ENCODE measurements around the gene GNAI2. TPM values are rescaled to one million over a fixed set of nuclear protein-coding genes. Genes with fewer than 3 reads are reported as not detected.

Gene GNAI2
- total RNA-seq, 4 donors from 2014 or later: 157 to 305 (median 241) TPM

DNA sequence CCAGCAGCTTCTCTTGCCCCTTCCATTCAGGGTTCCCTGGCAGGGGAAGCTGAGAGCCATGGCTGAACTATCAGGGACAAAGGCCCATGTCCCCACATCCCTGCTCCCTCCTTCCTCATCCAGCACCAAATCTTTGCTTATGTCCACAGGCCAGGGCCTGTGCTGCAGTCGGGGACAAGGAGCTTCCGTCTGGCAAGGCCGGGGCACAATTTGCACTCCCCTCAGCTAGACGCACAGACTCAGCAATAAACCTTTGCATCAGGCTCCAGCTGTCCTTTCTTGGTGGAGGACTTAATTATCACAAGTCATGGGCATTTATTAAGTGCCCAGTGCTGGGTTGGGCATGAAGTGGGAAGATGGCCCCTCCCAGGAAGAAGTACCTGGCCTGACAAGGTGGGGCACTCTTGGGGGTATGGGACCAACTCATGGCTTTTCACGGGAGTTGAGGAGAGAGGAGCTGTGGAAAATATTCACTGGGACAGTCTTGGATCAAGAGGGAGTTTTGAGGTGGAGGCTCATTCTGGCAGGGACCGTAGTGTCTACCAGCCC is 39.7 kb upstream of the GNAI2 start:
- DNase-seq (ENCODE audit: low spot score) (no peak), ATAC-seq (ENCODE audit: low FRiP score) (no peak)
- TF ChIP-seq, protein P1, sequence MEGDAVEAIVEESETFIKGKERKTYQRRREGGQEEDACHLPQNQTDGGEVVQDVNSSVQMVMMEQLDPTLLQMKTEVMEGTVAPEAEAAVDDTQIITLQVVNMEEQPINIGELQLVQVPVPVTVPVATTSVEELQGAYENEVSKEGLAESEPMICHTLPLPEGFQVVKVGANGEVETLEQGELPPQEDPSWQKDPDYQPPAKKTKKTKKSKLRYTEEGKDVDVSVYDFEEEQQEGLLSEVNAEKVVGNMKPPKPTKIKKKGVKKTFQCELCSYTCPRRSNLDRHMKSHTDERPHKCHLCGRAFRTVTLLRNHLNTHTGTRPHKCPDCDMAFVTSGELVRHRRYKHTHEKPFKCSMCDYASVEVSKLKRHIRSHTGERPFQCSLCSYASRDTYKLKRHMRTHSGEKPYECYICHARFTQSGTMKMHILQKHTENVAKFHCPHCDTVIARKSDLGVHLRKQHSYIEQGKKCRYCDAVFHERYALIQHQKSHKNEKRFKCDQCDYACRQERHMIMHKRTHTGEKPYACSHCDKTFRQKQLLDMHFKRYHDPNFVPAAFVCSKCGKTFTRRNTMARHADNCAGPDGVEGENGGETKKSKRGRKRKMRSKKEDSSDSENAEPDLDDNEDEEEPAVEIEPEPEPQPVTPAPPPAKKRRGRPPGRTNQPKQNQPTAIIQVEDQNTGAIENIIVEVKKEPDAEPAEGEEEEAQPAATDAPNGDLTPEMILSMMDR (IDR thresholded peaks at IDR 0.05): no peak

DNA sequence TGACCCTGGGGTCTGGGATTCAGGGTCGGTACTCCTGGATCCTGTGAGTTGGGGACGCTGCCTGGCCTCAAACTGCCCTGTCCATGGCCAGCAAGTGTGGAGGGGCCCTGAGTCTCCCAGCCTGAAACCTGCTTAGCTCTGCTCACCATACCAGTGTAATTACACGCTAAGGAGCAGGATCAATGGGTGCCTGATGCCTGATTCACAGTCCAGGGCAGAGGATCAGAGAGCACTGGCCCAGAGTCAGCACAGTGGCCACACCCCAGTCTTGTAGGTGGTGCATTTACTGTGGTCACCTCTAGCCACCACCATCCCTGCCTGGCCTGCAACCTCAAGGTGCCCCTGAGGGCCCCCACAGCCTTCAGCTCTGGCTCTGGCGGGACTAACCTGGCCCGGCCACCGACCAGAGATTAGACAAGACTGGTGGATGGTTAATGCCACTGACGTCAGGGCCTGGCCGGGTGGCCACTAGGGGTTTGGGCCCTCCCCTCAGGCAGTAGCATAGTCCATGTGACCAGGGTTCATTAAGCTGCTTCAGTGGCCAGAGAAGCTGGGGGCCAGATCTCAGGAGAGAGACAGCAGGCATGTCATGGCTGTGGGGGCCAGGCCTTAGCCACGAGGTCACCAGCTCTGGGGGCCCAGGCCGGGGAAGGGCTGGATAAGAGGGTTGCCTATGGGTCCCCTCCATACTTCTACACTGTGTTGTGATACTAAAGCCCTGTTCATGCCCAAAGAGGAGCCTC is 34.3 kb upstream of the GNAI2 start:
- no peak for DNase-seq (ENCODE audit: low spot score)
- ATAC-seq (ENCODE audit: low FRiP score): no peak
- TF ChIP-seq, protein P1 (IDR thresholded peaks at IDR 0.05): no peak

DNA sequence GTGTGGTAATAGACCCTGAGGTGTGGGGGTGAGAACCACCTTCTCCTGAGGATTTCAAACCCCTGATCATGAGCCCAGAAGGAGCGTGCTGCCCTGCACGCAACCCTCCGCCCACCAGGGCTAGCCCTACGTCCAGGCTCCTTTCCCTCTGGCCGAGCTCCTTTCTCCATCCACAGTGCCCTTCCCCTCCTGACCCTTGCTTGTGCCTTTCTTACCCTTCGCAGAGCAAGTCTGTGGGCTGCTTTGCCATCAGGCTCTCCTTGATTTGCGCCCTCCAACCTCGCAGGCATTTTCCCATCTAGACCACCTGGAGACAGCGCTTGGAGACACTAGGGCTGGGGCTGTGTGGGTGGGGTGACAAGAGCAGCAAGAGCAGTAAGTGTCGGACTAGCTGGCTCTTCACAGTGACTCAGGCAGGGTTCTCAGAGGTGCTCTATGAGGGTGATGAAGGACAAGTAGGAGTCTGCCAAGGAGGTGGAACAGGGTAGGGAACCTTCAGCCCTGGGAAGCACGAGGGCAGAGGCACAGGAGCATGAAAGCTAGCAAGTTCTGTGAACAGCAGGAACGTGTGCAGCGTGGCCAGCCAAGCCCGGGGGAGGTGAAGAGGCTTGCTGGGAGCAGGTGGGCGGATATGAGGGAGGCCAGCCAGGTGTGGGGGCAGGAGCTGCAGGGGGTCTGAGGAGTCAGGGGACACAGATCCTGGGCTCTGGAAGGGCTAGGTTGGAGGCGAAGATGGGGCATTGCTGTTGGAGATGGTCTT is 33.5 kb upstream of the GNAI2 start:
- TF ChIP-seq, protein P1 (IDR thresholded peaks at IDR 0.05): no peak
- ATAC-seq (ENCODE audit: low FRiP score): no peak
- no peak for DNase-seq (ENCODE audit: low spot score)

DNA sequence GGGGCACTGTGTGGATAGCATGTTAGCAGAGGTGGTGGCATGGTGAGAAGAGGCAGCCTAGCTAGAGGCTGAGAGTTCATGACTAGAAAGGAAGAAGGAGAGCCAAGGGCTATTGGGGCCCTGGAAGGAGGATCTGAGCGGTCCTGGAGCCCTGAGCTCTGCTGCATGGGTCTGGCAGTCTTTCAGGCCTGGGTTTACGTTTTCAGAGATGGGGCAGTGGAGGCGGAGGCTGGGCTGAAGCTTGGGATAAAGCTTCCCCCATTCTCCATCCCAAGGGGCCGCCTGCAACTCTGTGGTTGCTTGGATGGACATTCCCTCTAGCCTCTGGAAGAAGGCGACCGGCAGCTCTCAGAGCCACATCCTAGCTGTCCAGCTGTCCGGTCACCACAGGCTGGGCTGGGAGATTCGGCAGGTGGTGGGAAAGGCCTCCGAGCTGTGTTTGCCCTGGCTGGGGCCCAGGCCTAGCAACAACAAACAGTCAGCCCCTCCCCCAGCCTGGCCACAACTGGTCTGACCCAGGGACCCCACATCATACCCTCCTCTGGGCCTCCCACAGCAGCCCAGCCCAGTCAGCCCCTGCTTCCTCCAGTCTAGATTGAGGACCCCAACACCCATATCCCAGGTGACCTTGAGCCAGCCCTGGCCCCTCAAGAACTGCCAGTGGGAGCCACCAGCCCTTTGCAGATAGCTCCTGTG is 32.7 kb upstream of the GNAI2 start:
- TF ChIP-seq, protein P1 (IDR thresholded peaks at IDR 0.05): no peak
- ATAC-seq (ENCODE audit: low FRiP score) (no peak), DNase-seq (ENCODE audit: low spot score) (no peak)

DNA sequence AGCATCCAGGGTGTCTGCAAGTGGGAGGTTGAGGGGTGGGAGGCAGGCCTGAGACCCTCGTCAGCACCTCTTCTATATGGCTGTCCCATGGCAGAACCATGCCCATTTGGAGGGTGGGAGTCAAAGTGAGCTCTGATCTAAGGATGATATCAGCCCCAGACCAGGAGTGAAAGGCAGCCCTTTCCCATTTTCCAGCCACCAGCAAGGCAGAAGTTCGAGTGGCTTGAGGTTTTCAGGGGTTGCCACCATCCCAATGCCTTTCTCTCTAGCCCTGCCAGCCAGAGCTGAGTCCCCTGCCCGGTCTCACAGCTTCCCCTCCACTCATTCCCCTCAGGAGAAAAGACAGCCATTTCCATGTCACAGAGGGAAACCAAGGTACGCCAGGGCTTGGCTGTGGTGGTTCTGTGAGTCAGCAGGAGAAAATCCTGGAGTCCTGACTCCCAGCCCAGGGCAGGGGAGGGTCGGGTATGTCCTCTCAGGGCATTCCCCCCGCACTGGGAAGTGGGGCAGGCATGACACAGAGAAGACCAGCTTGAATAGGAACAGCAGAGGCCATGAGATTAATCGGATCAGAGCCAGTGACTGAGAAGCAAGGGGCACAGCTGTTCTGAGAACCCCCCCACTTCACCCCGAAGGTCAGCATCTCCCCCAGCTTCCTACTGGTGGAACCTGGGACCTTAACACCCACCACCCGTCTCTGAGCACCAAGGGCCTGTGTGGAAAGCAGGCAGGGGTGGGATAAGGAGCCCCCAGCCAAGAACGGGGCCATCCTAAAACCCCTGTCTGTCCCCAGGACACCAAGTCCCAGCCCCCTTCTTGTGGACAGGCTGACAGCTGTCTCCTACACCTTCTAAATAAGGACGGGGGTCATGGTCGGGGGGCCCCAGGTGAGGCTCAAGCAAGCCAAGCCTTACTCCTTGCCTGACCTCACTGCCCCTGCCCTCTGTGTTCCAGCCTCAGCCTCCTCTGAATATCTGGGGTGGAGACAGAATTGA is 31.9 kb upstream of the GNAI2 start:
- ATAC-seq (ENCODE audit: low FRiP score) (no peak), DNase-seq (ENCODE audit: low spot score) (no peak)
- TF ChIP-seq, protein P1 (IDR thresholded peaks at IDR 0.05): no peak
